Skeletal muscle tissue (tissue), 4 donors: Measurements from ENCODE around the gene BRIP1. TPM values are rescaled to one million over a fixed set of nuclear protein-coding genes. Genes with fewer than 3 reads are reported as not detected.
"Not testable (repeated sequence)": the region's sequence is repeated elsewhere in the genome, so short reads cannot be mapped to it uniquely, and the experiment has no call there.

Experiments
- H3K27ac ChIP-seq: one replicate; pipeline ENCODE4 v1.7.0; 2013; ENCODE audit warnings: mild to moderate bottlenecking, low read depth, low read length, inconsistent platforms
- H3K27me3 ChIP-seq, 3 donors: one replicate each; pipeline ENCODE4 v1.7.0; 2013; ENCODE audit warnings: low read length in 3 of 3; ENCODE audit not compliant: control insufficient read depth in 3 of 3, insufficient read depth in 3 of 3
- H3K36me3 ChIP-seq, 3 donors: one replicate each; pipeline ENCODE4 v1.7.0; 2013; ENCODE audit warnings: low read length in 3 of 3; ENCODE audit not compliant: control insufficient read depth in 3 of 3, insufficient read depth in 3 of 3
- H3K4me1 ChIP-seq, 3 donors: one replicate each; pipeline ENCODE4 v1.7.0; 2013; ENCODE audit warnings: low read length in 3 of 3, mild to moderate bottlenecking in 3 of 3; ENCODE audit not compliant: control insufficient read depth in 3 of 3, insufficient read depth in 3 of 3
- H3K4me3 ChIP-seq, 3 donors: one replicate each; pipeline ENCODE4 v1.7.0; 2013; ENCODE audit warnings: low read length in 3 of 3
- H3K9ac ChIP-seq, 3 donors: one replicate each; pipeline ENCODE4 v1.7.0; 2013; ENCODE audit warnings: low read length in 3 of 3, mild to moderate bottlenecking in 3 of 3, moderate library complexity in 2 of 3, low read depth in 1 of 3
- H3K9me3 ChIP-seq, 3 donors: one replicate each; pipeline ENCODE4 v1.7.0; 2013; ENCODE audit warnings: low read length in 3 of 3; ENCODE audit not compliant: control insufficient read depth in 3 of 3
- total RNA-seq: library from RNA; depleted of rRNA; stranded (reverse); fragments of >200 nt; gene quantifications from one replicate; pipeline ENCODE4 v1.2.3, GENCODE V29; 2014
- donor health status: Osteomylitis.

The BRIP1 gene
- 4.2 TPM for total RNA-seq

- peak within 1 kb of the TSS; percentile 76 to 86 (median 83) for H3K9ac ChIP-seq
- H3K27ac ChIP-seq, result peak within 1 kb of the TSS; percentile 77
- H3K36me3 ChIP-seq, result peaks cover 8 to 12% (median 8%) of the 10 kb centered on the region in 3 donors
- no peaks in the 10 kb centered on the region for H3K9me3 ChIP-seq
- peaks cover 5 to 6% (median 5%) of the 10 kb centered on the region in 3 donors for H3K4me1 ChIP-seq
- peak within 1 kb of the TSS; percentile 92 to 95 (median 93) for H3K4me3 ChIP-seq
- no peaks in the 10 kb centered on the region for H3K27me3 ChIP-seq
These were observed at the start of gene BRIP1 for GRCh38 chr17:61862975-61863800. Gene BRIP1, minus strand, starts transcription at chr17:61863528. Its CDS starts 1,989 bp downstream, at chr17:61861539.

GRCh38 chr17:61908292-61909037 is 45.1 kb upstream of the BRIP1 start:
- Histone ChIP-seq H3K36me3 (peaks cover 23 to 54% (median 43%) of the 10 kb centered on the region in 3 donors), H3K4me1 (no peaks in the 10 kb centered on the region), H3K9ac (no peak overlapping the region), H3K27me3 (no peaks in the 10 kb centered on the region), H3K9me3 (no peaks in the 10 kb centered on the region), H3K4me3 (no peak overlapping the region), H3K27ac (no peak overlapping the region)

GRCh38 chr17:61907361-61907760 is 44.0 kb upstream of the BRIP1 start:
- no peak overlapping the region for H3K9ac ChIP-seq
- H3K36me3 ChIP-seq, result peaks cover 23 to 56% (median 48%) of the 10 kb centered on the region in 3 donors
- no peaks in the 10 kb centered on the region for H3K27me3 ChIP-seq
- H3K27ac ChIP-seq, result no peak overlapping the region
- no peaks in the 10 kb centered on the region for H3K4me1 ChIP-seq
- H3K4me3 ChIP-seq, result no peak overlapping the region
- no peaks in the 10 kb centered on the region for H3K9me3 ChIP-seq

DNA sequence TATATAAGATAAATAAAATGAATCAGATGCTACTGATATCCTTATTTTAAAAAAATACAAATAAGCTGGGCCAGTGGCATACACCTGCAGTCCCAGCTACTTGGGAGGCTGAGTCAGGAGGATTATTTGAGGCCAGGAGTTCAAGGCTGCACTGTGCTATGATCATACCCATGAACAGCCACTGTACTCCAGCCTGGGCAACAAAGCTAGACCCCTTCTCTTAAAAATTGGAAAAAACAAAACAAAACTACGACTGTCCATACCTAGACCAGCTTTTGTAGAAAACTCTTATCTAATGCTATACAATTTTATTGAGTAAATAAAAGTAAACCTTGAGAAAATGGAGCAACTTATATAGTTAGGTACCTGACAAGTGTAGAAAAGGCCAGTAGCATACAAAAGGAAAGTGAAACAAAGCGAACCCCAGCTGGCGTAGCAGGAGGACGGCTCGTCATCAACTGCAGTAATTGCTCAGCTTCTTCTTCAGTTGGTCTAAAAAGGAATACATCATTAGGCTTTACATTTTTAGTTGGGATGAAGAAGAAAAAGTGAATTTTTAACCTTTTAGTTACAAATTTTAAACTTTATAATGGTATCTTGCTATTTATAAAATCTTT is 40.9 kb upstream of the BRIP1 start:
- Histone ChIP-seq H3K4me3 (no peak overlapping the region), H3K27me3 (no peaks in the 10 kb centered on the region), H3K36me3 (peaks cover 9 to 56% (median 35%) of the 10 kb centered on the region in 3 donors), H3K4me1 (no peaks in the 10 kb centered on the region), H3K27ac (no peak overlapping the region), H3K9me3 (no peaks in the 10 kb centered on the region), H3K9ac (no peak overlapping the region)

DNA sequence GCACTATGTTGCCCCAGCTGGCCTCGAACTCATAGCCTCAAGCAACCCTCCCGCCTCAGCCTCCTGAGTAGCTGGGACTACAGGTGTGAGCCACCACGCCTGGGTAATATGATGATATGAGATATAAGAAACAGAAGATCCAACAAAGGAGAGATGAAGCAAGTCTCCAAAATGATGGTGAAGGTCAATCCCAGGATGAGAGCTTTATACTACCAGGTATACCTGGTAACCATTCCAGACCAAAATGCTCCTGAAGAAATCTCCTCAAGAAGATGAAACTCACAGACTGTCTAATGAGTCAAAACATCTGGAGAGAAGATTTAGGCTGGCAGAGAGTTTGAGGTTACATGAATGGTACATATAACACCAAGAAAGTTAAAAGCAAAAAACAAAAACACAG is 39.9 kb upstream of the BRIP1 start:
- H3K4me3 ChIP-seq, result no peak overlapping the region
- H3K36me3 ChIP-seq, result peaks cover 11 to 53% (median 37%) of the 10 kb centered on the region in 3 donors
- H3K4me1 ChIP-seq, result no peaks in the 10 kb centered on the region
- H3K27me3 ChIP-seq, result no peaks in the 10 kb centered on the region
- H3K9me3 ChIP-seq, result no peaks in the 10 kb centered on the region
- H3K27ac ChIP-seq, result no peak overlapping the region
- no peak overlapping the region for H3K9ac ChIP-seq

DNA sequence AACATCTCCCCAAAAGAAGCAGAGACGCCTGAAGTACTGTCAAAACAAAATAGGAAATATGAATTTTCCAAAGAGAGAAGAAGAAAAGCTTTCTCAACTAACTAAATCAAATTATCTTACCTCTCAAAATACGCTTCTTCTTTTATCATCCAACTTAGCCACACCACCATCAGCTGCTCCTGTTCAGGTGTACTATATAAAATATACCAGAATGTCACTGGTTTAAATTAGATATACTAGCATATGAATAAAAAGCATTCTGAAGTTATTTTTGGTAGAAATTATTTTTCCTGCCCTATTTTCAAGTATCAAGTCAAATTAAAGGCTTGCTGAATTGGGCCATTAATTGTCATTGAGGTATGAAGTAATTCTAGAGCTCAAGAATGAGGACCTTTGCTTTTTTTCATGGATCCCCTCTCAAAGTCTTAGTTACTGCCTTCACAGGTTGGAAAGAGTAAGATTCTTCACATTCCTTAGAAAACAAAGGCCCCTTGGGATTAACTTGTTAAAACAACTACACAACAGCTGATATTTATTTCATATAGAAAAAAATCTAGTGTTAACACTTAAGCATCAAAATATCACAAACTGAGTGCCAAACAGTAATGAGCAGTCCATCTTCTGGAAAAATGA is 34.3 kb upstream of the BRIP1 start:
- Histone ChIP-seq H3K9ac (no peak overlapping the region), H3K36me3 (peaks cover 15 to 22% (median 17%) of the 10 kb centered on the region in 3 donors)

GRCh38 chr17:61895391-61895790 is 32.1 kb upstream of the BRIP1 start:
- H3K27ac ChIP-seq, result no peak overlapping the region
- H3K4me1 ChIP-seq, result no peaks in the 10 kb centered on the region
- no peak overlapping the region for H3K4me3 ChIP-seq
- H3K27me3 ChIP-seq, result no peaks in the 10 kb centered on the region
- no peaks in the 10 kb centered on the region for H3K9me3 ChIP-seq
- H3K36me3 ChIP-seq, result peaks cover 11 to 26% (median 15%) of the 10 kb centered on the region in 3 donors
- H3K9ac ChIP-seq, result peak overlapping the region in 1 of 3 donors; percentile 33

More for the DNA sequence above, 34.3 kb upstream of the BRIP1 start:
- H3K27me3 ChIP-seq, result no peaks in the 10 kb centered on the region
- no peak overlapping the region for H3K27ac ChIP-seq
- H3K4me1 ChIP-seq, result no peaks in the 10 kb centered on the region
- no peak overlapping the region for H3K4me3 ChIP-seq
- no peaks in the 10 kb centered on the region for H3K9me3 ChIP-seq

- not testable (repeated sequence) for H3K4me1 ChIP-seq, H3K27me3 ChIP-seq, H3K9me3 ChIP-seq, H3K27ac ChIP-seq, H3K9ac ChIP-seq, H3K4me3 ChIP-seq
- H3K36me3 ChIP-seq, result peaks cover 10 to 32% (median 13%) of the 10 kb centered on the region in 3 donors
These were observed 31.0 kb upstream of the BRIP1 start for GRCh38 chr17:61894310-61894709.

- not testable (repeated sequence) for H3K4me1 ChIP-seq, H3K9me3 ChIP-seq, H3K9ac ChIP-seq, H3K27ac ChIP-seq, H3K4me3 ChIP-seq, H3K27me3 ChIP-seq
- H3K36me3 ChIP-seq, result peaks cover 8 to 35% (median 28%) of the 10 kb centered on the region in 3 donors
These were observed 24.4 kb upstream of the BRIP1 start for GRCh38 chr17:61887733-61888132.
